NB4 (cell line): Measurements from ENCODE around the gene P2RY2.
"Not testable (repeated sequence)": the region's sequence is repeated elsewhere in the genome, so short reads cannot be mapped to it uniquely, and the experiment has no call there.

Experiments used
- DNase-seq: peaks from one replicate; pipeline ENCODE4 v3.0.0; 2010; ENCODE audit warnings: low read depth
- H3K4me3 ChIP-seq: one replicate; pipeline ENCODE4 v1.5.1; 2011; ENCODE audit warnings: mild to moderate bottlenecking, low read depth, low read length, moderate library complexity
- MYC ChIP-seq: IDR thresholded peaks from 2 replicates; pipeline ENCODE4 v1.6.1; 2011; ENCODE audit warnings: low read depth, low read length
- POLR2A ChIP-seq: IDR thresholded peaks from 2 replicates; pipeline ENCODE4 v1.6.1; 2011; ENCODE audit warnings: mild to moderate bottlenecking; ENCODE audit not compliant: insufficient read length; ENCODE audit errors: extremely low read depth
- TF ChIP-seq, protein P1 (sequence below): IDR thresholded peaks from one replicate; pipeline ENCODE4 v1.5.1; 2012; ENCODE audit warnings: low read depth, low read length
- TF ChIP-seq, protein P2 (sequence below): IDR thresholded peaks from 2 replicates; pipeline ENCODE4 v1.6.1; 2011; ENCODE audit warnings: low read depth, low read length

The P2RY2 gene

DNA sequence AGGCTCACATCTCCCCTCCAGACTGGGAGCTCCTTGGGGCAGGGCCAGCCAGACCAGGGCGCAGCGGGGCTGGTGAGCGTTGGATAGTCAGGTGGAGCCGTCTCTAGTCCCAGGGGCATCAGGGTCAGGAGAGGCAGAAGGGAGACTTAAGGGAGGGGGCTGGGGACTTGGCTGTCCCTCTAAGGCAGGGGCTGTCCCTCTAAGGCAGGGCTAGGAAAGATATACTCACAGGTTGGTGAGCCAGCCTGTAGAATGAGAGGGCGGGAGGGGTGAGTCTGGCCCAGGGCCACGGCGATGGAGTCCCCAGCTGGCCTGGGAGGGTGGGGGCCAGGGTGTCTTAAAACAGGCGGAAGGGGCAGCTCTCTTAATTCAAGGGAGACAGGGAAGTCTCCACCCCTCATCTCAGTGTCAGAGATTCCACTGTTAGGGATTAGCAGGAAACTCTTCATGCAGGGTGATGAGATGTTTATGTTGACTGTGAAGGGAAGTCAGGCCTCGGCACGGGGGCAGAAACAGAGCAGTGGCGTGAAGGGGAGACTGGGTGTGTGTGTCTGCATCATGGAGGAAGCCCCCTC is 11.3 kb downstream of the P2RY2 start:
- H3K4me3 ChIP-seq = no peak overlapping the region
- DNase-seq = no peak
- TF ChIP-seq, protein P1, sequence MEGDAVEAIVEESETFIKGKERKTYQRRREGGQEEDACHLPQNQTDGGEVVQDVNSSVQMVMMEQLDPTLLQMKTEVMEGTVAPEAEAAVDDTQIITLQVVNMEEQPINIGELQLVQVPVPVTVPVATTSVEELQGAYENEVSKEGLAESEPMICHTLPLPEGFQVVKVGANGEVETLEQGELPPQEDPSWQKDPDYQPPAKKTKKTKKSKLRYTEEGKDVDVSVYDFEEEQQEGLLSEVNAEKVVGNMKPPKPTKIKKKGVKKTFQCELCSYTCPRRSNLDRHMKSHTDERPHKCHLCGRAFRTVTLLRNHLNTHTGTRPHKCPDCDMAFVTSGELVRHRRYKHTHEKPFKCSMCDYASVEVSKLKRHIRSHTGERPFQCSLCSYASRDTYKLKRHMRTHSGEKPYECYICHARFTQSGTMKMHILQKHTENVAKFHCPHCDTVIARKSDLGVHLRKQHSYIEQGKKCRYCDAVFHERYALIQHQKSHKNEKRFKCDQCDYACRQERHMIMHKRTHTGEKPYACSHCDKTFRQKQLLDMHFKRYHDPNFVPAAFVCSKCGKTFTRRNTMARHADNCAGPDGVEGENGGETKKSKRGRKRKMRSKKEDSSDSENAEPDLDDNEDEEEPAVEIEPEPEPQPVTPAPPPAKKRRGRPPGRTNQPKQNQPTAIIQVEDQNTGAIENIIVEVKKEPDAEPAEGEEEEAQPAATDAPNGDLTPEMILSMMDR = no peak
- TF ChIP-seq, protein P2, sequence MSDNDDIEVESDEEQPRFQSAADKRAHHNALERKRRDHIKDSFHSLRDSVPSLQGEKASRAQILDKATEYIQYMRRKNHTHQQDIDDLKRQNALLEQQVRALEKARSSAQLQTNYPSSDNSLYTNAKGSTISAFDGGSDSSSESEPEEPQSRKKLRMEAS = no peak
- no peak for TF ChIP-seq POLR2A
- no peak for TF ChIP-seq MYC

DNA sequence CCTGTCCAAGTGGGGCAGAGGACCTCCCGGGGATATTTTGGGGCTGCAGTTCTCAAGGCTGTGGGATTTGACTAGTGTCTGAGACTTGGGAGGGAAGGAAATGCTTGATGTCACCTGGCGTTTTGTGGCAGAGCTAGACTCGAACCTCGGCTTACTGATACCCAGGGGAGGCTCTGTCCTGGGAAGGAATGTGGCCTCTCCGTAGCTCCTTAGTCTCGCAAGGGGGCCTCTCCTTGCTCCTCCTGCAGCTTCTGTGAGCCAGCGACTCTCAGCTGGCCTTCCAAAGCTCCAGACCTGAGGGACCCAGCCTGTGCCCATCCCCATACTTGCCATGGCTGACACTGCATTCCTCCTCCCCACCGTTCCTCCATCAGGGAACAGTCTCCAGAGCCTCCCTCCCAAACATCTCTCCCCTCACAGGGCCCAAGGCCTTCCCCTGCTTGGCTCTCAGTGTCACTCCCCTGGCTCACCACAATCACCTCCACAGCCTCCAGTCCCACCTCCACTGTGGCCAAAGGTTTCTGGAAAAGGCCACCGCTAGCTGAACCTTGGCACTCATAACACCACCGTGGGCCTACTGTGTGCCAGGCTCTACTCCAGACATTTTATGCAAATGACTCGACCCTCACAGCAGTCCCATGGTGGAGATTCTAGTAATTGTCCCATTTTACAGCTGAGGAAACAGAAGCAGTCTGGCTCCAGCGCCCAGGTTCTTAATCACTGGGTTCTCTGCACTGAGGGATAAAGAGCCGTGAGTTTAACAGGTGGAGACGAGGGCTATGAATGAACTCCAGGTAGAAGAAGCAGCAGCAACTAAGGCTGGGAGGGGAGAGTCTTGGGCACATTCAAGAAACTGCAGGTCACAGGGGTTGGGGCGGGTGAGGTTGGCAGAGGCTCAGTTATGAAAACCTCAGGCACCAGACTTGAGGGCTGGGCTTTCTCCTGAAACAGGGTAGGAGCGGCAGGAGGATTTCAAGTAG is 12.1 kb downstream of the P2RY2 start:
- DNase-seq = no peak
- TF ChIP-seq POLR2A = no peak
- TF ChIP-seq MYC = no peak
- TF ChIP-seq, protein P1 = no peak
- TF ChIP-seq, protein P2 = no peak
- no peak overlapping the region for H3K4me3 ChIP-seq

DNA sequence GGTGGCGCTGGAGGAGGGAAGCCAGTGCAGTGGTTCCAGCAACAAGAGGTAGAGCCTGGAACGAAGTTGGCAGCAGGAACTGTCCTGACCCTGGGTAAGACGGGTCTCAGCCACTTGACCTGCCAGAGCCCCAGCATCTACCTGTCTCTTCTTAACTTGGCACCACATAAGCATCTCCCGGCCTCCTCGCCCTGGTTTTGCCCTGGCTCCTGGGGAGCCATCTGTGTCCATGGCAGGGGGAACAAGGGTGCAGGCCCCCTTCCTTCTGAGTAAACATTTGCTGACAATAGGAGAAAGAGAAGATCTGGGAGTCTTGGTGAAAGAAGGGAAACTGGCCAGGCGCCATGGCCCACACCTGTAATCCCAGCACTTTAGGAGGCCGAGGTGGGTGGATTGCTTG is 12.8 kb downstream of the P2RY2 start:
- TF ChIP-seq, protein P2 = no peak
- TF ChIP-seq, protein P1 = no peak
- TF ChIP-seq POLR2A (no peak), MYC (no peak)
- no peak for DNase-seq
- H3K4me3 ChIP-seq = no peak overlapping the region

DNA sequence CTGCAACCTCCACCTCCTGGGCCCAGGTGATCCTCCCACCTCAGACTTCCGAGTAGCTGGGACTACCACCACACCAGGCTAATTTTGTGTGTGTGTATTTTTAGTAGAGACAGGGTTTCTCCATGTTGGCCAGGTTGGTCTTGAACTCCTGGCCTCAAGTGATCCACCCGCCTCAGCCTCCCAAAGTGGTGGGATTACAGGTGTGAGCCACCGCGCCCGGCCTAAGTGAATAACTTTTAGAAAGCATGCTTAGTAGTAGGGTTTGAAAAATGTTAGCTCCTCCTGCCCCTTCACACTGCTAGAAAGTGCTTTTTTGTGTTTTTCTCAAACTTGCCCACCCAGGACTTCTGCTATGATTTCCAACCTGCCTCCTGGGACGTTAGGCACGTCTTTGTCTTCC is 14.4 kb downstream of the P2RY2 start:
- not testable (repeated sequence) for DNase-seq, H3K4me3 ChIP-seq

DNA sequence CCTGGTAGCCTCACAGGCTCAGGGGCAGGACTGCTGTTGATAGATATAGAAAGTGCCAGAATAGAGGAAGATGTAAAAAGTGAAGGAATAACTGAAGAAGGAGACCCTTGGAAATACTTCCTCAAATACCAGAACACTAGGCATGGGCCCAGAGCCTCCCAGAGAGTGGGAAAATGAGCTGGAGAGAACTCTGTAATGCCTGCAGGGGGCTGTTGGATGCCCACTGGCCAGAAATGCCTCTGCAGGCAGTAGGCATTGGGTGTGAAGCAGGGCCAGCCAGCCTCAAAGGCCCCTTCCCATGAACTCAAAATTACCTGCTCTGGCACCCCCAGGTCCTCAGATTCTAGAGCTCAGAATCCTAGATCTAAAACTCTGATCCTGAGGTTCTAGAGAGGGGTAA is 15.1 kb downstream of the P2RY2 start:
- TF ChIP-seq, protein P2 = no peak
- TF ChIP-seq MYC (no peak), POLR2A (no peak)
- TF ChIP-seq, protein P1 = no peak
- no peak for DNase-seq
- H3K4me3 ChIP-seq = no peak overlapping the region

DNA sequence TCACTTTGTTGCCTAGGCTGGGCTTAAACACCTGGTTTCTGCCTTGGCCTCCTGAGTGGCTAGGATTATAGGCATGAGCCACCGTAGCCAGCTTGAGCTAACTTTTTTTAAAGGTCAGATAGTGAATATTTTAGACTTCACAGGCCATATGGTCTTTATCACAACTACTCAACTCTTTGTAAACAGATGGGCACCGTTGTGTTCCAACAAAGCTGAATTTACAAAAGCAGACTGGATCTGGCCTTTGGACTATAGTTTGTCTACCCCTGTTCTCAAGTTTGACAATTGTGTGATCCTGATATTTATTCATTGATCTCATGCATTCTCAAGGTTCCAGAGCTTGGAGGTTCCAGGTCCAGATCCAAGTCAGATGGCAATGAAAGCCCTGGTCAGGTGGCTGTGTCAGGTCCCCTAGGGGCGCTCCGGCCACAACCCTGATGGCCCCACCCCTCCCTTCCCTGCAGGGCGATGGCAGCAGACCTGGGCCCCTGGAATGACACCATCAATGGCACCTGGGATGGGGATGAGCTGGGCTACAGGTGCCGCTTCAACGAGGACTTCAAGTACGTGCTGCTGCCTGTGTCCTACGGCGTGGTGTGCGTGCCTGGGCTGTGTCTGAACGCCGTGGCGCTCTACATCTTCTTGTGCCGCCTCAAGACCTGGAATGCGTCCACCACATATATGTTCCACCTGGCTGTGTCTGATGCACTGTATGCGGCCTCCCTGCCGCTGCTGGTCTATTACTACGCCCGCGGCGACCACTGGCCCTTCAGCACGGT is 15.8 kb downstream of the P2RY2 start:
- no peak for TF ChIP-seq MYC
- no peak for TF ChIP-seq POLR2A
- TF ChIP-seq, protein P2 = no peak
- TF ChIP-seq, protein P1 = no peak
- DNase-seq = no peak
- H3K4me3 ChIP-seq = no peak overlapping the region
